ENCODE measurements around the gene MCRIP2. TPM values are rescaled to one million over a fixed set of nuclear protein-coding genes. Genes with fewer than 3 reads are reported as not detected.
A peak's percentile ranks its signal among the peaks of the same experiment; 100 is the strongest.

The MCRIP2 gene
- total RNA-seq, 1 donor from 2014 or later: 20.9 TPM

DNA sequence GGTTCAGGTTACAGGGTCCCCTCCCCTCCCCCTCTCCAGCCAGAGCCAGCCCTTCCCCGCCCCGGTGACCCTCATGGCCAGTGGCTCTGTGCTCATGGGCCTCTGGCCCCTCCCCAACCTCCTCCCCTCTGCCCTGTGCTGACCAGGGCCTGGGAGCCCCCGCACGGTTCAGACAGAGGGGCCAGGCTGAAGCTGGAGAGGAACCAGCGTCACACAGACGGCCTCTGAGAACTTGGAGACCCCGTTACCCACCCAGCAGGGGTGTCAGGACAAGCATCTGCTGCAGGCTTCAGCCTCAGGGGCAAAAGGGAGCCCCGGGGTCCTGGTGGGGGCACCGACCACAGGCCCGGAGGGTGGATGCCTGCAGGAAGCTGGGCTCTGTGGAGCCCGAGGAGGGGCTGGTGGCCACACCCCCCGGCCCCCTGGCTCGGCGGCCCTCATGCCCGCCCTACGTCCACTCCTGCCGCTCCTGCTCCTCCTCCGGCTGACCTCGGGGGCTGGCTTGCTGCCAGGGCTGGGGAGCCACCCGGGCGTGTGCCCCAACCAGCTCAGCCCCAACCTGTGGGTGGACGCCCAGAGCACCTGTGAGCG is 10.7 kb upstream of the MCRIP2 start, which contains the start of gene WFIKKN1:
TSS of gene WFIKKN1 (plus strand) at position 171 of the 591 bp plus-strand sequence. CDS start at position 440, 269 bp downstream.
- DNase-seq (ENCODE audit: low read depth) (no peak), FAIRE-seq (no peak)
- Histone ChIP-seq H3K27me3 (ENCODE audit: insufficient read depth, low read length) (no peaks in the 10 kb centered on the region), H3K4me2 (ENCODE audit: low read length) (no peak within 1 kb of the TSS), H3K9me3 (ENCODE audit: insufficient read depth, low read depth, low read length) (no peaks in the 10 kb centered on the region), H4K20me1 (ENCODE audit: insufficient read depth, low read length) (peaks cover 18% of the 10 kb centered on the region), H3K36me3 (ENCODE audit: insufficient read depth, low read length) (no peaks in the 10 kb centered on the region), H3K79me2 (ENCODE audit: insufficient read depth, low read length) (peaks cover 13% of the 10 kb centered on the region), H3K27ac (ENCODE audit: low read depth, low read length) (no peak within 1 kb of the TSS), H2AFZ (ENCODE audit: low read depth, low read length) (no peak within 1 kb of the TSS), H3K4me3 (ENCODE audit: insufficient read depth, low read depth, low read length) (no peak within 1 kb of the TSS), H3K4me1 (ENCODE audit: insufficient read depth, low read length) (peaks cover 20% of the 10 kb centered on the region), H3K9ac (ENCODE audit: low read length) (no peak within 1 kb of the TSS)
- Mint-ChIP-seq H3K27ac (ENCODE audit: unreplicated experiment) (no peak within 1 kb of the TSS), H3K36me3 (ENCODE audit: low read depth, unreplicated experiment) (peaks cover 7% of the 10 kb centered on the region), H3K4me1 (ENCODE audit: low read depth, unreplicated experiment) (peaks cover 4% of the 10 kb centered on the region), H3K9me3 (ENCODE audit: unreplicated experiment) (no peaks in the 10 kb centered on the region), H3K27me3 (ENCODE audit: low read depth, unreplicated experiment) (no peaks in the 10 kb centered on the region), H3K4me3 (ENCODE audit: unreplicated experiment) (no peak within 1 kb of the TSS)
- no peak for TF ChIP-seq EZH2 (IDR thresholded peaks at IDR 0.05; ENCODE audit: insufficient read depth, low read length)
- TF ChIP-seq, protein P1, sequence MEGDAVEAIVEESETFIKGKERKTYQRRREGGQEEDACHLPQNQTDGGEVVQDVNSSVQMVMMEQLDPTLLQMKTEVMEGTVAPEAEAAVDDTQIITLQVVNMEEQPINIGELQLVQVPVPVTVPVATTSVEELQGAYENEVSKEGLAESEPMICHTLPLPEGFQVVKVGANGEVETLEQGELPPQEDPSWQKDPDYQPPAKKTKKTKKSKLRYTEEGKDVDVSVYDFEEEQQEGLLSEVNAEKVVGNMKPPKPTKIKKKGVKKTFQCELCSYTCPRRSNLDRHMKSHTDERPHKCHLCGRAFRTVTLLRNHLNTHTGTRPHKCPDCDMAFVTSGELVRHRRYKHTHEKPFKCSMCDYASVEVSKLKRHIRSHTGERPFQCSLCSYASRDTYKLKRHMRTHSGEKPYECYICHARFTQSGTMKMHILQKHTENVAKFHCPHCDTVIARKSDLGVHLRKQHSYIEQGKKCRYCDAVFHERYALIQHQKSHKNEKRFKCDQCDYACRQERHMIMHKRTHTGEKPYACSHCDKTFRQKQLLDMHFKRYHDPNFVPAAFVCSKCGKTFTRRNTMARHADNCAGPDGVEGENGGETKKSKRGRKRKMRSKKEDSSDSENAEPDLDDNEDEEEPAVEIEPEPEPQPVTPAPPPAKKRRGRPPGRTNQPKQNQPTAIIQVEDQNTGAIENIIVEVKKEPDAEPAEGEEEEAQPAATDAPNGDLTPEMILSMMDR (IDR thresholded peaks at IDR 0.05; ENCODE audit: insufficient read depth, low read depth, low read length): no peak

DNA sequence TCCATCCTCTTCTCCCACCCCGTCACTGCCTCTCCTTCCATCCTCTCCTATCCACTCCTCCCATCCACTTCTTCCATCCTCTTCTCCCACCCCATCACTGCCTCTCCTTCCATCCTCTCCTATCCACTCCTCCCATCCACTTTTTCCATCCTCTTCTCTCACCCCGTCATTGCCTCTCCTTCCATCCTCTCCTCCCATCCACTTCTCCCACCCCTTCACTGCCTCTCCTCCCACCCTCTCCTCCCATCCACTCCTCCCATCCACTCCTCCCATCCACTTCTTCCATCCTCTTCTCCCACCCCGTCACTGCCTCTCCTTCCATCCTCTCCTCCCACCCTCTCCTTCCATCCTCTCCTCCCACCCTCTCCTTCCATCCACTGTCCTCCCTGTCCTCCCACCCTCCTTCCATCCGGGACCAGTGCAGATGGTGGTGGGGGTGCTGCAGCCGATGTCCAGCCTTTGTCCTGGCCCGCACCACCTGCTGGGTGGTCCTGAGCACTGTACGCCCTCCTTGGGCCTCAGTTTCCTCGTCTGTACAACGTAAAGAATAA is 9.7 kb upstream of the MCRIP2 start:
- no peaks in the 10 kb centered on the region for H3K9me3 ChIP-seq (ENCODE audit: insufficient read depth, low read depth, low read length)
- no peak overlapping the region for H2AFZ ChIP-seq (ENCODE audit: low read depth, low read length)
- H3K27ac Mint-ChIP-seq (ENCODE audit: unreplicated experiment): peak overlapping the region; percentile 69
- H3K36me3 Mint-ChIP-seq (ENCODE audit: low read depth, unreplicated experiment): peaks cover 3% of the 10 kb centered on the region
- H3K27me3 ChIP-seq (ENCODE audit: insufficient read depth, low read length): no peaks in the 10 kb centered on the region
- no peak overlapping the region for H3K9ac ChIP-seq (ENCODE audit: low read length)
- no peaks in the 10 kb centered on the region for H3K9me3 Mint-ChIP-seq (ENCODE audit: unreplicated experiment)
- H3K27ac ChIP-seq (ENCODE audit: low read depth, low read length): no peak overlapping the region
- peaks cover 18% of the 10 kb centered on the region for H4K20me1 ChIP-seq (ENCODE audit: insufficient read depth, low read length)
- no peak for DNase-seq (ENCODE audit: low read depth)
- H3K4me3 ChIP-seq (ENCODE audit: insufficient read depth, low read depth, low read length): no peak overlapping the region
- TF ChIP-seq EZH2 (IDR thresholded peaks at IDR 0.05; ENCODE audit: insufficient read depth, low read length): no peak
- TF ChIP-seq, protein P1 (IDR thresholded peaks at IDR 0.05; ENCODE audit: insufficient read depth, low read depth, low read length): no peak
- peaks cover 15% of the 10 kb centered on the region for H3K79me2 ChIP-seq (ENCODE audit: insufficient read depth, low read length)
- peaks cover under 1% of the 10 kb centered on the region for H3K4me1 Mint-ChIP-seq (ENCODE audit: low read depth, unreplicated experiment)
- no peak for FAIRE-seq
- H3K4me3 Mint-ChIP-seq (ENCODE audit: unreplicated experiment): no peak overlapping the region
- H3K4me1 ChIP-seq (ENCODE audit: insufficient read depth, low read length): peaks cover 14% of the 10 kb centered on the region
- no peaks in the 10 kb centered on the region for H3K27me3 Mint-ChIP-seq (ENCODE audit: low read depth, unreplicated experiment)
- H3K36me3 ChIP-seq (ENCODE audit: insufficient read depth, low read length): no peaks in the 10 kb centered on the region
- H3K4me2 ChIP-seq (ENCODE audit: low read length): no peak overlapping the region

Data from astrocyte (in vitro differentiated cells and primary cell).